Smooth muscle cell (in vitro differentiated cells): ENCODE measurements around the gene TCERG1L. TPM values are rescaled to one million over a fixed set of nuclear protein-coding genes. Genes with fewer than 3 reads are reported as not detected.

Experiments used
- DNase-seq: peaks from one replicate; lab custom pipeline; 2025; ENCODE audit not compliant: unreplicated experiment; lab: John Stamatoyannopoulos, UW
- H2AFZ ChIP-seq: fragments of 200-600 bp; sonication (generic); 2 replicates; pipeline ENCODE4 v1.6.0; 2016; ENCODE audit warnings: antibody characterized with exemption, low read depth, mild to moderate bottlenecking
- H3F3A ChIP-seq: fragments of 200-600 bp; sonication (generic); 2 replicates; pipeline ENCODE4 v1.6.0; 2017; ENCODE audit warnings: antibody characterized with exemption, low read depth
- H3K27ac ChIP-seq: fragments of 200-600 bp; sonication (generic); 2 replicates; pipeline ENCODE4 v1.5.1; 2016; ENCODE audit warnings: low read depth, mild to moderate bottlenecking
- H3K27me3 ChIP-seq: fragments of 200-600 bp; sonication (generic); 2 replicates; pipeline ENCODE4 v1.6.1; 2016; ENCODE audit warnings: low read depth, mild to moderate bottlenecking
- H3K36me3 ChIP-seq: fragments of 200-600 bp; sonication (generic); 2 replicates; pipeline ENCODE4 v1.5.1; 2016; ENCODE audit warnings: low read depth
- H3K4me1 ChIP-seq: fragments of 200-600 bp; sonication (generic); 2 replicates; pipeline ENCODE4 v1.5.1; 2016; ENCODE audit warnings: low read depth
- H3K4me2 ChIP-seq: fragments of 200-600 bp; sonication (generic); 2 replicates; pipeline ENCODE4 v1.6.0; 2016; ENCODE audit warnings: mild to moderate bottlenecking
- H3K4me3 ChIP-seq: fragments of 200-600 bp; sonication (generic); 2 replicates; pipeline ENCODE4 v1.5.1; 2016; ENCODE audit warnings: mild to moderate bottlenecking
- H3K79me2 ChIP-seq: fragments of 200-600 bp; sonication (generic); 2 replicates; pipeline ENCODE4 v1.6.0; 2016; ENCODE audit warnings: low read depth, mild to moderate bottlenecking
- H3K9ac ChIP-seq: fragments of 200-600 bp; sonication (generic); 2 replicates; pipeline ENCODE4 v1.6.0; 2016; ENCODE audit warnings: low read depth
- H3K9me3 ChIP-seq: fragments of 200-600 bp; sonication (generic); replicated peaks from 2 replicates; pipeline ENCODE4 v1.5.1; 2016; ENCODE audit warnings: low read depth
- H4K20me1 ChIP-seq: fragments of 200-600 bp; sonication (generic); 2 replicates; pipeline ENCODE4 v1.6.0; 2016; ENCODE audit warnings: low read depth
- CTCF ChIP-seq: fragments of 200-600 bp; sonication (generic); IDR thresholded peaks from 2 replicates; pipeline ENCODE4 v1.5.1; 2017; ENCODE audit warnings: borderline replicate concordance, mild to moderate bottlenecking, antibody characterized with exemption; ENCODE audit not compliant: insufficient read depth, poor library complexity, severe bottlenecking
- WGBS: methylation state at CpG from one replicate; pipeline ENCODE4 v1.1.7; 2016; ENCODE audit warnings: low lambda C conversion rate; 5-methylcytosine and 5-hydroxymethylcytosine counted together
- polyA plus RNA-seq: library from polyadenylated mRNA; unstranded; fragments of >200 nt; fragmentation: Nextera tagmentation; extraction: Ambion mirVana; gene quantifications from 2 replicates; pipeline ENCODE4 v1.2.1, GENCODE V29; 2016
- total RNA-seq: library from RNA; depleted of rRNA; stranded (reverse); fragments of >200 nt; gene quantifications from 2 replicates; pipeline ENCODE4 v1.2.3, GENCODE V29; 2014

TCERG1L gene
- total and polyA plus RNA-seq, 2 experiments from 2014 or later = not detected

GRCh38 chr10:131205556-131205955 is 106.0 kb downstream of the TCERG1L start:
- H3K4me2 ChIP-seq = no peak overlapping the region
- H2AFZ ChIP-seq = no peak overlapping the region
- no peak overlapping the region for H3K9ac ChIP-seq
- DNase-seq = no peak
- TF ChIP-seq CTCF = no peak
- H4K20me1 ChIP-seq = no peaks in the 10 kb centered on the region
- H3K36me3 ChIP-seq = no peaks in the 10 kb centered on the region
- no peaks in the 10 kb centered on the region for H3K79me2 ChIP-seq
- H3F3A ChIP-seq = no peaks in the 10 kb centered on the region
- H3K27ac ChIP-seq = no peak overlapping the region
- no peaks in the 10 kb centered on the region for H3K9me3 ChIP-seq
- H3K4me3 ChIP-seq = no peak overlapping the region
- H3K27me3 ChIP-seq = no peaks in the 10 kb centered on the region
- WGBS = 93% methylated on average over 9 of the region's 9 CpGs
- H3K4me1 ChIP-seq = no peaks in the 10 kb centered on the region

GRCh38 chr10:131204406-131205152 is 106.9 kb downstream of the TCERG1L start:
- no peak overlapping the region for H2AFZ ChIP-seq
- H3K27me3 ChIP-seq = no peaks in the 10 kb centered on the region
- no peak for DNase-seq
- H4K20me1 ChIP-seq = no peaks in the 10 kb centered on the region
- H3K4me3 ChIP-seq = no peak overlapping the region
- H3F3A ChIP-seq = no peaks in the 10 kb centered on the region
- no peak overlapping the region for H3K9ac ChIP-seq
- no peaks in the 10 kb centered on the region for H3K9me3 ChIP-seq
- TF ChIP-seq CTCF = no peak
- H3K4me1 ChIP-seq = no peaks in the 10 kb centered on the region
- H3K79me2 ChIP-seq = no peaks in the 10 kb centered on the region
- 85% methylated on average over 11 of the region's 11 CpGs for WGBS
- no peaks in the 10 kb centered on the region for H3K36me3 ChIP-seq
- H3K4me2 ChIP-seq = no peak overlapping the region
- H3K27ac ChIP-seq = no peak overlapping the region

GRCh38 chr10:131203456-131204357 is 107.8 kb downstream of the TCERG1L start:
- no peaks in the 10 kb centered on the region for H3K27me3 ChIP-seq
- H3K4me2 ChIP-seq = no peak overlapping the region
- WGBS = 84% methylated on average over 22 of the region's 22 CpGs
- no peak for DNase-seq
- H3K36me3 ChIP-seq = no peaks in the 10 kb centered on the region
- H3K9me3 ChIP-seq = no peaks in the 10 kb centered on the region
- H2AFZ ChIP-seq = no peak overlapping the region
- H4K20me1 ChIP-seq = no peaks in the 10 kb centered on the region
- TF ChIP-seq CTCF = no peak
- H3K4me3 ChIP-seq = no peak overlapping the region
- H3K27ac ChIP-seq = no peak overlapping the region
- H3K9ac ChIP-seq = no peak overlapping the region
- H3K79me2 ChIP-seq = no peaks in the 10 kb centered on the region
- no peaks in the 10 kb centered on the region for H3F3A ChIP-seq
- no peaks in the 10 kb centered on the region for H3K4me1 ChIP-seq
